ENCODE data around the gene POU2F2.

- TF ChIP-seq JUN (IDR thresholded peaks at IDR 0.05; ENCODE audit: borderline replicate concordance, insufficient read depth, insufficient read length, low read depth): no peak
- TF ChIP-seq CTCF (IDR thresholded peaks at IDR 0.05; ENCODE audit: extremely low read depth in 1 of 2, insufficient read depth in 1 of 2, low read depth in 1 of 2, low read length in 2 of 2): no peak
- no peak for TF ChIP-seq EZH2 (IDR thresholded peaks at IDR 0.05; ENCODE audit: borderline replicate concordance, low read depth, low read length, severe bottlenecking)
- TF ChIP-seq GATA2 (IDR thresholded peaks at IDR 0.05; ENCODE audit: insufficient read depth, insufficient read length, low read depth, low read length): no peak
- TF ChIP-seq POLR2A (IDR thresholded peaks at IDR 0.05; ENCODE audit: low read depth, low read length): no peak
Measured at GRCh38 chr19:42091742-42092141, 40.5 kb downstream of the POU2F2 start.
